BLaER1 treated with 17β-estradiol and CSF1 and Interleukin-3, amounts not matched to agents 10 nM and 100 nM (cell line): ENCODE measurements around the gene MAP3K4.
"Not testable (repeated sequence)": the region's sequence is repeated elsewhere in the genome, so short reads cannot be mapped to it uniquely, and the experiment has no call there.

Experiments used
- H3K27ac ChIP-seq, 11 experiments: shearing (Covaris generic); formaldehyde crosslinking; 2 replicates each; pipeline ENCODE4 v1.8.1; 2022
- H3K27me3 ChIP-seq, 11 experiments: shearing (Covaris generic); formaldehyde crosslinking; 2 replicates each; pipeline ENCODE4 v1.8.1; 2022
- H3K36me3 ChIP-seq, 11 experiments: shearing (Covaris generic); formaldehyde crosslinking; 2 replicates each; pipeline ENCODE4 v1.8.1; 2022
- H3K4me1 ChIP-seq, 10 experiments: shearing (Covaris generic); formaldehyde crosslinking; 2 replicates each; pipeline ENCODE4 v1.8.1; 2022
- H3K4me2 ChIP-seq, 11 experiments: shearing (Covaris generic); formaldehyde crosslinking; 2 replicates each; pipeline ENCODE4 v1.8.1; 2022
- H3K4me3 ChIP-seq, 10 experiments: shearing (Covaris generic); formaldehyde crosslinking; 2 replicates each; pipeline ENCODE4 v1.8.1; 2022
- H3K9ac ChIP-seq, 11 experiments: shearing (Covaris generic); formaldehyde crosslinking; 2 replicates each; pipeline ENCODE4 v1.8.1; 2022
- H3K9me3 ChIP-seq, 11 experiments: shearing (Covaris generic); formaldehyde crosslinking; replicated peaks in 1 of 11; 2 replicates each; pipeline ENCODE4 v1.8.1; 2022
- H4K20me1 ChIP-seq, 11 experiments: shearing (Covaris generic); formaldehyde crosslinking; 2 replicates each; pipeline ENCODE4 v1.8.1; 2022
- Cebpa-rat ChIP-seq, 11 experiments: shearing (Covaris generic); IDR thresholded peaks; 2 replicates each; pipeline ENCODE4 v1.8.1; 2022

The MAP3K4 gene

GRCh38 chr6:160979061-160979708 is 12.4 kb upstream of the MAP3K4 start:
- no peak for TF ChIP-seq Cebpa-rat (IDR thresholded peaks at IDR 0.05)

GRCh38 chr6:160983377-160983948 is 8.1 kb upstream of the MAP3K4 start:
- peaks cover 36 to 52% (median 43%) of the 10 kb centered on the region in 11 experiments for H3K9me3 ChIP-seq
- H3K4me3 ChIP-seq: peak overlapping the region in 5 of 10 experiments; percentile 14 to 35 (median 26); a peak in 5 of 20 replicates
- not testable (repeated sequence) for H3K27me3 ChIP-seq, H3K4me2 ChIP-seq, H3K36me3 ChIP-seq, H4K20me1 ChIP-seq, H3K27ac ChIP-seq, H3K9ac ChIP-seq
- peaks cover 0 to 20% (median 0%) of the 10 kb centered on the region in 10 experiments; a peak in 5 of 20 replicates for H3K4me1 ChIP-seq

More at GRCh38 chr6:160979061-160979708, 12.4 kb upstream of the MAP3K4 start:
- no peak overlapping the region for H3K4me3 ChIP-seq
- no peak overlapping the region for H3K9ac ChIP-seq
- H3K27ac ChIP-seq: no peak overlapping the region
- H3K4me2 ChIP-seq: no peak overlapping the region
- H3K4me1 ChIP-seq: no peaks in the 10 kb centered on the region
- no peaks in the 10 kb centered on the region for H4K20me1 ChIP-seq
- H3K9me3 ChIP-seq: peaks cover 26 to 35% (median 30%) of the 10 kb centered on the region in 11 experiments
- H3K27me3 ChIP-seq: no peaks in the 10 kb centered on the region
- peaks cover 0 to 4% (median 0%) of the 10 kb centered on the region in 11 experiments; a peak in 1 of 22 replicates for H3K36me3 ChIP-seq

GRCh38 chr6:160986851-160987250 is 4.7 kb upstream of the MAP3K4 start:
- Histone ChIP-seq H3K9me3 (peaks cover 32 to 43% (median 39%) of the 10 kb centered on the region in 11 experiments), H3K9ac (no peak overlapping the region), H3K4me3 (no peak overlapping the region), H3K27me3 (no peaks in the 10 kb centered on the region), H4K20me1 (no peaks in the 10 kb centered on the region), H3K36me3 (peaks cover 0 to 4% (median 0%) of the 10 kb centered on the region in 11 experiments; a peak in 1 of 22 replicates), H3K27ac (no peak overlapping the region), H3K4me1 (peaks cover 0 to 26% (median 5%) of the 10 kb centered on the region in 10 experiments; a peak in 10 of 20 replicates), H3K4me2 (peak overlapping the region in 3 of 11 experiments; percentile 24 to 55 (median 49); a peak in 5 of 22 replicates)
- no peak for TF ChIP-seq Cebpa-rat (IDR thresholded peaks at IDR 0.05)

GRCh38 chr6:160987265-160987664 is 4.3 kb upstream of the MAP3K4 start:
- Histone ChIP-seq H3K27ac (no peak overlapping the region), H3K4me1 (peaks cover 0 to 26% (median 5%) of the 10 kb centered on the region in 10 experiments; a peak in 10 of 20 replicates), H3K4me3 (no peak overlapping the region), H3K9me3 (peaks cover 28 to 39% (median 35%) of the 10 kb centered on the region in 11 experiments), H3K9ac (no peak overlapping the region), H3K36me3 (peaks cover 0 to 4% (median 0%) of the 10 kb centered on the region in 11 experiments; a peak in 1 of 22 replicates), H3K27me3 (no peaks in the 10 kb centered on the region), H4K20me1 (peaks cover 0 to 1% (median 0%) of the 10 kb centered on the region in 11 experiments; a peak in 4 of 22 replicates), H3K4me2 (peak overlapping the region in 3 of 11 experiments; percentile 24 to 55 (median 49); a peak in 5 of 22 replicates)
- no peak for TF ChIP-seq Cebpa-rat (IDR thresholded peaks at IDR 0.05)

- Histone ChIP-seq H3K36me3 (peaks cover 0 to 14% (median 0%) of the 10 kb centered on the region in 11 experiments; a peak in 1 of 22 replicates), H3K9ac (peak overlapping the region; percentile 85 to 94 (median 90)), H4K20me1 (peaks cover 4 to 38% (median 32%) of the 10 kb centered on the region in 11 experiments; a peak in 20 of 22 replicates), H3K27ac (peak overlapping the region; percentile 68 to 92 (median 88)), H3K4me2 (peak overlapping the region; percentile 78 to 93 (median 85)), H3K9me3 (peaks cover 0 to 8% (median 0%) of the 10 kb centered on the region in 11 experiments; a peak in 3 of 22 replicates), H3K27me3 (no peaks in the 10 kb centered on the region), H3K4me3 (peak overlapping the region; percentile 88 to 99 (median 96)), H3K4me1 (peaks cover 0 to 35% (median 14%) of the 10 kb centered on the region in 10 experiments; a peak in 18 of 20 replicates)
- no peak for TF ChIP-seq Cebpa-rat (IDR thresholded peaks at IDR 0.05)
These were observed 643 bp upstream of the MAP3K4 start for GRCh38 chr6:160990847-160991405.

- TF ChIP-seq Cebpa-rat (IDR thresholded peaks at IDR 0.05): no peak
- peak overlapping the region; percentile 68 to 92 (median 88) for H3K27ac ChIP-seq
These were observed 751 bp downstream of the MAP3K4 start for GRCh38 chr6:160992061-160992979.

GRCh38 chr6:160992980-160993314 is 1.4 kb downstream of the MAP3K4 start:
- peak overlapping the region in 9 of 11 experiments; percentile 85 to 94 (median 92); a peak in 15 of 22 replicates for H3K9ac ChIP-seq
- H3K4me2 ChIP-seq: peak overlapping the region; percentile 76 to 93 (median 88)
- H3K27me3 ChIP-seq: no peaks in the 10 kb centered on the region
- H3K4me1 ChIP-seq: peaks cover 5 to 27% (median 14%) of the 10 kb centered on the region in 10 experiments; a peak in 18 of 20 replicates
- peak overlapping the region; percentile 88 to 99 (median 96); a peak in 19 of 20 replicates for H3K4me3 ChIP-seq
- H3K27ac ChIP-seq: peak overlapping the region in 1 of 11 experiments; percentile 84; a peak in 1 of 22 replicates
- H3K36me3 ChIP-seq: peaks cover 0 to 30% (median 5%) of the 10 kb centered on the region in 11 experiments; a peak in 4 of 22 replicates
- peaks cover 4 to 58% (median 52%) of the 10 kb centered on the region in 11 experiments; a peak in 21 of 22 replicates for H4K20me1 ChIP-seq
- no peak for TF ChIP-seq Cebpa-rat (IDR thresholded peaks at IDR 0.05)
- H3K9me3 ChIP-seq: no peaks in the 10 kb centered on the region

More at GRCh38 chr6:160992061-160992979, 751 bp downstream of the MAP3K4 start:
- Histone ChIP-seq H3K27me3 (no peaks in the 10 kb centered on the region), H3K4me2 (peak overlapping the region; percentile 76 to 93 (median 88)), H3K4me1 (peaks cover 5 to 33% (median 14%) of the 10 kb centered on the region in 10 experiments; a peak in 18 of 20 replicates), H4K20me1 (peaks cover 4 to 52% (median 46%) of the 10 kb centered on the region in 11 experiments; a peak in 21 of 22 replicates), H3K9me3 (no peaks in the 10 kb centered on the region), H3K36me3 (peaks cover 0 to 24% (median 3%) of the 10 kb centered on the region in 11 experiments; a peak in 3 of 22 replicates), H3K9ac (peak overlapping the region; percentile 85 to 94 (median 90)), H3K4me3 (peak overlapping the region; percentile 88 to 99 (median 96))

GRCh38 chr6:160995271-160995670 is 3.7 kb downstream of the MAP3K4 start:
- Histone ChIP-seq H3K4me1 (peaks cover 5 to 24% (median 14%) of the 10 kb centered on the region in 10 experiments; a peak in 18 of 20 replicates), H4K20me1 (peaks cover 4 to 81% (median 72%) of the 10 kb centered on the region in 11 experiments; a peak in 21 of 22 replicates), H3K4me2 (no peak overlapping the region), H3K27ac (no peak overlapping the region), H3K4me3 (no peak overlapping the region), H3K27me3 (no peaks in the 10 kb centered on the region), H3K36me3 (peaks cover 0 to 31% (median 5%) of the 10 kb centered on the region in 11 experiments; a peak in 4 of 22 replicates), H3K9me3 (no peaks in the 10 kb centered on the region), H3K9ac (no peak overlapping the region)
- no peak for TF ChIP-seq Cebpa-rat (IDR thresholded peaks at IDR 0.05)
